H4 (cell line): ENCODE results near the gene KIAA1755. TPM values are rescaled to one million over a fixed set of nuclear protein-coding genes. Genes with fewer than 3 reads are reported as not detected.
A peak's percentile ranks its signal among the peaks of the same experiment; 100 is the strongest.

Source experiments
- DNase-seq: peaks from one replicate; pipeline ENCODE4 v3.0.0-alpha.2; 2015; ENCODE audit warnings: low spot score
- total RNA-seq: library from RNA; depleted of rRNA; stranded (reverse); fragments of >200 nt; shearing (Covaris generic); gene quantifications from 2 replicates; pipeline ENCODE4 v1.2.3, GENCODE V29; 2014

KIAA1755 gene
- total RNA-seq, 1 experiment from 2014 or later = not detected

DNA sequence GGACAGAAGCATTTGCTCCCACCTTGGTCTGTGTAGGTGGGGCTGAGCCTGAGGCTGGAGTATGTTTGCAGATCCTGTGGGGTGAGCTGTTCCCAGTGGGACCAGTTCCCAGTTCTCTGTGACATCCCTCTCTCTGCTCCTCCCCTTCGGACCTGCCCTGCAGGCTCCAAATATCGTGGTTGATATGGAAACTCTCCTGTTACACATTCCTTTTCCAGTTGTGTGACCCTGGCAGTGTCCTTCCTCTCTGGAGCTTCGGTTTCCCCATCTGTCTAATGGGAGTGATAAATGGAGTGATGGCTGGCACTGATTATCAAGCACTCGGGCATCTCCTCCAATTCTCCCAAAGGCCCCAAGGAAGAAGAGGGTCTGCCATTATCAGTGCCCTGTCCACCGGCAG, 79.8 kb downstream of the KIAA1755 start:
- no peak for DNase-seq

DNA sequence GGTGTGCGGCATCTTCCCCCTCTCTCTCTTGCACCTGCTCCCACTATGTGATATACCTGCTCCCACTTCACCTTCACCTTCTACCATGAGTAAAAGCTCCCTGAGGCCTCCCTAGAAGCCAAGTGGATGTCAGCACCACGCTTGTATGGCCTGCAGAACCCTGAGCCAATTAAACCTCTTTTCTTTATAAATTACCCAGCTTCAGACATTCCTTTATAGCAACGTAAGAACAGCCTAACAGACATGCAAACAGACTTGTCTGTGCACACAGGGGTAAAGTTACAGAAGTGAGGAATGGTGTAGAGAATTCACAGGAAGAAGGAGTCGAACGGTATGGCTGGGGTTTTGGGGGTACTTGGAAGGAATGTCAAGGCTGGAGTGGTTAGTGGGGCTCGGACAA, 80.7 kb downstream of the KIAA1755 start:
- no peak for DNase-seq

DNA sequence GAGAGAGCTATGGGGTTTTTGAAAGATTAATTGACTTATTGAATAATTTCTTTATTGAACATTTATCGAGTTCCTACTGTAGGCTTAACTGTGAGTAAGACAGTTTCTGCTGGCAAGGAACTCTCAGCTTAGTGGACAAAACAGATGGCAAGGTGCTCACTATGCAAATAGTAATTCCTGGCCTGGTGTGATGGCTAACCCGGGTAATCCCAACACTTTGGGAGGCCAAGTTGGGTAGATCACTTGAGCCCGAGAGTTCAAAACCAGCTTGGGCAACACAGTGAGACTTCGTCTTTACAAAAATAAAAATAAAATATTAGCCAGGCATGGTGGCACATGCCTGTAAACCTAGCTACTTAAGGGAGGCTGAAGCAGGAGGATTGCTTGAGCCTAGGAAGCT, 82.0 kb downstream of the KIAA1755 start:
- DNase-seq = no peak

DNA sequence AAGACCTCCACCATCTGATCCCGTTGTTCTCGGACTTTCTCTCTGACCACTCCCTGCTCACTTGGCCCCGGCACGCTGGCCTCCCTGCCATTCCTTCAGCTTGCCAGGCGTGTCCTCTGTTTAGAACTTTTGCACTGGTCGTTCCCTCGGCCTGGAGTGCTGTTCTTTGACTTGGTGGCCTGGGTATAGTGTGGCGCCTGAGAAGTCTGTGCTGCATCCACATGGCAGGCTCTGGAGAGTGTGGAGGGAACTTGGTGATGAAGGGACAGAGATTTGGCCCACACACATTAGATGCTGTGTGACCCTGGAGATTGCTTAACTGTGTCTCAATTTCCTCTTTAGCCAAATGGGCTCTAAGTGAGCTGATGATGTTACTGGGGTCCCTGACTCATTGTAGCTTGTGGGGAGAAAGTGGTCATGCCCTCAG, 82.5 kb downstream of the KIAA1755 start:
- no peak for DNase-seq

DNA sequence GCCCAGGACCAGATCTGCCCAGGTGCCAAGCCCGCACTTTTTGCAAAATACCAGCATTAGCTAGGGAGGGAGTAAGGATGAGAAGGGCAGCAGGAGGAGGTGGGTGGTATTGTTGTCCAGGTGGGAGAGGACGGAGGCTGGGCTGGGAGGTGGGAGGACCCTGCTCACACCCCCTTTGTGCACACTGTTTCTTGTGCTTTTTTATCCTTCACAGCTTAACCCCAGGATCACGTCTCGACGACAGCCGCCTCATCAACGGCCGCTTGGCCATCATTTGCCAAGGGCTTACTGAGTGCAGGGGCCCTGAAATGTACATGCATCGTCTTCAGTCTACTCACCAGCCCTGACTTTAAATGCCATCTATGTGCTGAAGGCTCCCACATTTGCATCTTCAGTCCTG, 83.3 kb downstream of the KIAA1755 start:
- DNase-seq = no peak

DNA sequence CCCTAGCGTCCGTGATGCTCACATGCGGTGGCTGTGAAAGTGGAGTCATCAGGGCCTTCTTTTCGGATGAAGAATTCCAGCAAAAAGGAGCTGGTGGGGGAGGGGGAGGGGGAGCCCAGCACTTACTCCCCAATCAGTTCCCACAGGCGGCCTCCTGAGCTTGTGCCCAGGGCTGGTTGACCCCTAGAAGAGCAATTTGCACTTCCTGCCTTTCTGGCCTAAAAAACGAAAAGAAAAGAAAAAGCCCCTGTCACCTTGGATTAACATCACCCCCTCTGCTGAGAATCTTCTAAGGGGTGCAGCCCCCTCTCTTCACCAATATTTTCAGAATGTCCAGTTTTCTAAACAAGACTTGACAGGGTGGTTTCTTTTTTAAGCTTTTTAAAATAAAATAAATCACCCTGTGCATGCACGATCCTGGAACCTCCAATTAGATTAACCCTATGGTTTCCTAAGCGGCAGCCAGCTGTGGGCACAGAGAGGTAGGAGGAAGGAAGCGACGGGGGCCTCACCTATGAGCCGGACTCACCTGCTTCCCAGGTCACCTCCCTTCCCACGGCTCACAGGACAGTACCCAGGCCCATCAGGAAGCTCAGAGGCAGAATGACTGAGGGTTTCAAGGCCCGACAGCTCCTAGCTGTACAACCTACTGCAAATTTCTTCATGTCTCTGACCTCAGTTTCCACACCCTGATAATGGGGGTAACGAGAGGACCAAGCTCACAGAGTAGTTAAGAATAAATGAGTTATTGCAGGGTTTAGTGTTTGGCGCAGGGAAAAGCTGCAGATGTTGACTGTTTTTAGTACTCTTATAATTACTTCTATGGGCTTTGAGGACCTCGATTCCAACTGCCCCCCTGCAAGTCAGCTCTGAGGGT, 85.0 kb downstream of the KIAA1755 start:
- no peak for DNase-seq

DNA sequence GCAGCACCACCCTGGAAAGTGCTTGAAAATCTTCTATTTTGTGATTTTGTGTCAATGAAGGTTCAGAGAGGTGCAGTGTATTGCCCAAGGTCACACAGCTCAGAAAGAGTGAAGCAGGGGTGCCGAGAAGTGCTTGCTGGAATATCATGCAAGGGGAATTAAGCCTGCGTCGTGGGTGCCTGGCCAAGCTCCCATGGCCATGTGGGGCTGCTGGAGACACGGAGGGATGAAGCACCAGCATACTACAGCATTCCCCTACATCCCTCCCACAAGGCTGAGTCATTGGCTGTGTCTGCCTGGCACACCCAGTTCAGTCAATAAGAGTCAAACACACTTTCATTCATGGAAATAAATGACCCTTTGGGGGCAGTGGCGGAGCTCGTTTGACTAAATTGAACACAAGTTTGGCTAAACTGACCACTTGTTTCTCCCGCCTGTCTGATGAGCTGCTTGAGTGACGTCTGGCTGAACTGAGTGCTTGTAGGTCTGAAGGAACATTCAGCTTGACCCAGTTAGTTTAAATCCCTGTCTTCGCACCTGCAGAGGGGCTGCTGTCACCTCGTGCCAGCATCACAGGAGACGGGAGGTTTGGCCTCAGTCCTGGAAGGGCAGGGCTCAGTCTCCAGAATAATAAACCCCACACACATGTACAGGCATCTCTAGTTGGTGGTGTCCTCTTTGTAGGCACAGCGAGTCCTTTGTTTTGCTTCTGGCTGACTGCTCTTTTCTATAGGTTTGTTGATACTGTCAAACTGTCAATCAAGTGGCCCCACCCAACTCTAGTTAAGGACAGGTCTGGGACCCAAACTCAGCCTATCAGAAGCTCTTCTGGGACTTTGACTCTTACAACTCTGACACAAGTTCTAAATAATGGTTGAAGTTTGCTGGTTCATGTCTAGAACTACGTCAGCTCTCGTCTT, 87.0 kb downstream of the KIAA1755 start:
- DNase-seq = peak; percentile 72

DNA sequence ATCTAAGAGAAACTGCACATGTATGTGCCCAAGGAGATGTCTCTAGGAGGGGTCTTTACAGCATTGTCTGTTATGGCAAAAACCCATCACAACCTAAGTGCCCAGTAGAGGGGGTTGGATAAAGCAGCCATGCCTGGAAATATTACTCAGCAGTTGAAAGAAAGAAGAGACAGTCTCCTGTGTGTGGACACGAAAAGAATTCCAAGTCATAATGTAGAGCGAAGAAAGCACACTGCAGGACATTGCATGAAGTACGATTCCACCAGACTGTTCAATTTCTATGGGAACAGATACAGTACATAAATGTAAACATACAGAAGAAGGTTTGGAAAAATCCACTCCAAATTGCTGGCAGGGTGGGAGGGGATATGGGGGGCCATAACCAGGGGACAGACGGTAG, 88.1 kb downstream of the KIAA1755 start:
- DNase-seq = no peak

DNA sequence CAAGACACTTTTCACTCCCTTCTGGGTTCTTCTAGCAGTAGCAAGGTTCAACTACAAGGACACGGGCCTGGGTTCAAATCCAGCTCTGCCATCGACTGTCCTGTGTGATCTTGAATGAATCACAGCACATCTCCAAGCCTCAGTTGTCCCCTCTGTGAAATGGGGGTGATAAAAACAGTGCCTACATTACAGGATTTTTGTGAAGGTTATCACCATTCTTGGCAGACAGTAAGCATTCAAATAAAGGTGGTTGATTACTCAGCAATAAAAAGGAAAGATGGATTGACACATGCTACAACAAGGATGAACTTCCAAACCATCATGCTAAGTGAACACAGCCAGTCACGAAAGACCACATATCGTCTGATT, 88.9 kb downstream of the KIAA1755 start:
- DNase-seq = no peak

DNA sequence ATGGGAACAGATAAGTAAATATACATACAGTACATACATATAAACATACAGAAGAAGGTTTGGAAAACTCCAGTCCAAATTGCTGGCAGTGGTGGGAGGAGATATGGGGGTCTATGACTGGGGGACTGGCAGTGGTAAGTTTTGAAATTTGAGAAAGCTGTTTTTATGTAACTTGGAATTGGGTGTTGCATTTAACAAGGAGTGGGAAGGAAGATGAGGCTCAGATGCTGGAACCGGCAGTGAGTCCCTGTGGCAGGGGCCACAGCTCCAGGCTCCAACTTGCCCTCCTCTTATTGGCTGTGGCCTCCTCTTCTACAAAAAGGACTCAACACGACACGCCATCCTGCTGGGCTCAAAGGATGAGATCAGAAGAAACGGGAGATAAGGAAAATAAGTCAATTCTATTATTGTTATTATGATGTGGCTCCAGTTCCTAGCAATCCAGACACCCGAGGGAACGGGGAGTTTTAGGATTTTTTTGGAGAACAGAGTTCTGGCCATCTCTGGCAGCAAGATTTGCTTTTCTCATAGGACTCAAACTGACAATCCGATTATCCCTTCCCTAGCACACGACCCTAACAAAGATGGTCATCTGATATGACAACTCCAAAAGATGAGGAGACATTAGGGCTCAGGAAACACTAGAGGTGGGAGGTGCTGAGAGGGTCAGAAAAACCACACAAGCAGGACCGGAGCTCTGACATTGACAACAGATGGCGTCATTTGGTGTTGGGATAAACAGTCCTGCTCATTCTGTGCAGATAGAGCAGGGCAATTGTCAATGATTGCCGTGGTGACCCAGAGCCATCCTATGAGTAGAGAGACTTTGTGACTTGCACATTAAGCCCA, 89.5 kb downstream of the KIAA1755 start:
- no peak for DNase-seq

DNA sequence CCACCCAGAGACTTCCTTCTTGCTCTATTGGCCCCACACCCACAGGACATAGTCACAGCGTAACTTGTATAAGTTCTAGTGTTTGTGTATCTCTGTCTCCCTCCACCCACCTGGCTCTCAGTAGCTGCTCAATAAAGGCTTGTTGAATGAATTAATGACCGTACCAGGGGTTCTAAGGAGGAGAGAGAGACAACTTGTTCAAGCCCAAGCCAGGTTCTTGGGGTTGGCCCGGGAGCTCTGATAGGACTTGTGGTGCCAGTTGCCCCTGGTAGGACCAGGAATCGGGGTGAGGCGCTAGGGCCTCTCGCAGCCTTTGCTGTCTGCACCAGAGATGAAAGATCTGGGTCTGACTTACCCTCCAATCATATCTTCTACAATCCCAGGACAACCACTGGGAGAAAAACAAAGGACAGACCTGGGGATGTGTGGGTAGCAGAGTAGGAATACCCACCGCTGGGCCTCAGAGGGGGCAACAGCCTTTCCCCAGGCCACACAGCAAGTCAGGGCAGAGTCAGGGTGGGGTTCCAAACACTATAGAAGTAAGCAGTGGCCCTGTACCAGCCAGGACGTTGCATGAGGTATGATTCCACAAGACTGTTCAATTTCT, 90.2 kb downstream of the KIAA1755 start:
- DNase-seq = no peak

DNA sequence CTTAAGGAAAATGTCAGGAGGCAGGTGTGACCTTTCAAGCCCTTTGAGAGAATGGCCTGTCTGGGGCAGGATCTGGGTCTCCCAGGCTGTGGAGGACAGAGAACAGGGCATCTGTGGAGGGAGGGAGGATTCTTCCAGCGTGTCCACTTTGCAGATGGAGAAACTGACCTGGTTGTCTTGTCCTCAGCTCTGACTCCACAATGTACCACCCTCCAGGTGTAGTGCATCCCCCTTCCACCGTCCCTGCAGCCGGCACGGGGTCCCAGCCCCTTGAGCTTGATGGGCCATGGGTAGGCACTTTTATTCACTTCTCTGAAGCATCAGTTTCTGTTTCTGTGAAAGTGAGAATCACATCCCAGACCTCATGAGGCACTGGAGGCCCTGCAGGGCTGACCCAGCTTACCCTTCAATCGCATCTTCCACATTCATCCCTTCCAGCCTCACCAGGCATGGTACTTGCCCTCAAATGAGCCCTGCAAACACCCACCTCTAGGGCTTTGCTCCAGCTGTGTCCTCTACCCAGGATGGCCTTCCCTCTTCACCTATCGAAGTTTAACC, 90.8 kb downstream of the KIAA1755 start:
- no peak for DNase-seq

DNA sequence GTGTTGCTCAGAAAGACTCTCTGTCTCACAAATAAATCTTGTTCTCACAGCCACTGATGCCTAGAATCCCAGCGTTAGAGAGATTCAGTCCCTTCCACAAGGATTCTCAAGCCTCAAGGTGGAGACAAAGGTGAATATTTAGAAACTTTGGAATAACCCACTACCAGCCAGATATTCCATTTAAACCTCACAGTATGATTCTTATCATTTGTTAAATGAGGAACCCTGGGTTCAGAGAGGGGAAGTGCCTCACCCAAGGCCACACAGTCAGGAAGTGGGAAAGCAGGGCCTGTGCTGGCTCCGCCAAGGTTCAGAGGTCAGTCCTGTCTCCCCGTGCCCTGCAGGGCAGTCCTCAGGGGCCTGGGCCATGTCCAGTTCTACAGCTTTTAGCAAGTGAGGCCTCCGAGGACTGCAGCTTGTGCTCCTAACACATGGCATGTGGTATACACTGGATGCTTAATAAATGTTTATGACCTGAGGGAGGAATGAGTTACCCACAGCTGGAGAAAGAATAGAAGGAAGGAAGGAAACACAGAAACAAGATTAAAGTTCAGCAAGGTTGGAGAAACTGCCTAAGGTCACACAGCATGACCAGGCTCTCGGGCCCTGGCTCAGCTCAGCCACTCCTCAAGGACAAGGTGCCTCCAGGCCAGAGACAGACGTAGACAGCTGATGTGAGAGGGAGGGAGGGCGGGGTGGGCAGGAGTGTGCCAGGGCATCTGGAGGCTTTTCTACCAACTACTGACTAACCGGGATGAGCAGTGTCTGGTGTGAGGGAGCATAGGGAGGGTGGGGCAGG, 91.5 kb downstream of the KIAA1755 start:
- no peak for DNase-seq

DNA sequence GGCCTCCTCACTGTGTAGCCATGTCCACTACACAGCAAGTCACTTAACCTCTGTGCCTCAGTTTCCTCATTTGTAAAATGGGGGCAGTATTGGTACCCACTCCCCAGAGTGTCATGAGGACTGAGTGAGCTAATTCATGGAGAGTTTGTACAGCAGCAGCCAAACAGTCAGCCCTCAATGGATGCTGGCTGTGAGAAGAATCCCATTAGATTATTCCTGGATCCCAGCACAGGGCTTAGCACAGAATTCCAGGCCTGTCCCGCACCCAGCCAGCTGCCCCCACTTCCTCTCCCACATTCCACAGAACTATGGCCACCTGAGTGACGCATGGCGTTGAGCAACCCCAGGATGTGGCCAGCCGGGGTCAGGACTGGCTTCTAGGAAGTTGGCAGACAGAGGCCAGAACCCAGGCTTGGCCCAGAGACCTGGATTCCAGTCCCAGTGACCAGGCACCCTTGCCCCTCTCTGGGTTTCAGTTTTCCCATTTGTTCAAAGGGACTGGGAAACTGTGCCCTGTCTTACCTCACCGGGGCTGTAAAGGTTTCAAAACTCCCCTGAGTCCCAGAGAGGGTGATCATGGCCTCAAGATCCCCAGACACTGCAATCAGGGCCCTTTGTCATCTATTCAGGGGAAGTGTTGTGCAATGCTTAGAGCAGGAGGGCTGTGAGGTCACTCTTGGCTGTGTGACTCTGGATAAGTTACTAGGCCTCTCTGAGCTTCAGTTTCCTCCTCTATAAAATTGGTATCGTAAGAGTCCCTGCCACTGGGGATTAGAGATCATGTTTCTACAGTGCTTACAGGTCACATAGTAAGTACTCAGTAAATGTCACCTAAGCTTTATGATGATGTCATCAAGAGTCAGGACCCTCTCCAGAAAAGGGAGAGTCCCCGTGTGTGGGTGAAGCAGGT, 92.4 kb downstream of the KIAA1755 start:
- DNase-seq = peak; percentile 89

DNA sequence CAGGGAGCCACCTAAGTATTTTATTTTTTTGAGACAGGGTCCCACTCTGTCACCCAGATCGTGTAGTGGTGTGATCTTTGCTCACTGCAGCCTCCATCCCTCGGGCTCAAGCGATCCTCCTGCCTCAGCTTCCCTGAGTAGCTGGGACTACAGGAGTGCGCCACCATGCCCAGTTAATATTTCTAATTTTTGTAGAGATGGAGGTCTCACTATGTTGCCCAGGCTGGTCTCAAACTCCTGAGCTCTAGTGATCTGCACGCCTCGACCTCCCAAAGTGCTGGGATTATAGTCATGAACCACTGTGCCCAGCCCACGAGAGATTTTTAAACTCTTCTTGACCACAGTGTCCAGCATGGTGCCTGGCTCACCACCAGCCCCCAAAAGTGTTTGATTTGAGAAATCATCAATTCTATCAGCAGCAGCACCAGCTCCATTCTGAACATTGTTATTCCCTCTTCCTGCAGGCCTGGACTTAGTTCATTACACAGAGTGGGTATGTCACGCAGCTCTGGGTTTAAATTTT, 93.1 kb downstream of the KIAA1755 start:
- DNase-seq = no peak

DNA sequence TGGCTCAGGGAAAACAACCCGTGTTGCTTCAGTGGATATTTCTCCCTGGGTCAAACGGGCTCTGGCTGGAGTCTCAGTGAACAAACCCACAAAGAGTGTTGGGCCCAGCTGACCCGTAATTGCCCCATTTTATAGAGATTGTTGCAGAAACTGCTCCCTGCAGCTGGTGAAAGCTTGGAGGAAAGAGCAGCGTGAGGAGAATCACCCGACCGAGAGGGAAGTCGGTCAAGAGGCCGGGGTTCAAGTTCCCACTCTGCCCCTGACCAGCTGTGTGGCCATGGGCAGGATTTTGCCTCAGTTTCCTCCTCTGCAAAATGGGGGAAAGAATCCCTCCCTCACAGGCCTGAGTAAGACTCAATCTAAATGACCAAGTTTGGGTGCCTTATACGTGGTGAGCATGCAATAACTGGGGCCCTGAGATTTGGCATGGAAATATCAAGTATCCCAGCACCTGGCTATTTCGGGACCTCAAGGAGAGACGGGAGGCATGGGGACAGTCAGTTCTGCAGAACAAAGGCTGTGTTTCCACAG, 93.8 kb downstream of the KIAA1755 start:
- DNase-seq = no peak

DNA sequence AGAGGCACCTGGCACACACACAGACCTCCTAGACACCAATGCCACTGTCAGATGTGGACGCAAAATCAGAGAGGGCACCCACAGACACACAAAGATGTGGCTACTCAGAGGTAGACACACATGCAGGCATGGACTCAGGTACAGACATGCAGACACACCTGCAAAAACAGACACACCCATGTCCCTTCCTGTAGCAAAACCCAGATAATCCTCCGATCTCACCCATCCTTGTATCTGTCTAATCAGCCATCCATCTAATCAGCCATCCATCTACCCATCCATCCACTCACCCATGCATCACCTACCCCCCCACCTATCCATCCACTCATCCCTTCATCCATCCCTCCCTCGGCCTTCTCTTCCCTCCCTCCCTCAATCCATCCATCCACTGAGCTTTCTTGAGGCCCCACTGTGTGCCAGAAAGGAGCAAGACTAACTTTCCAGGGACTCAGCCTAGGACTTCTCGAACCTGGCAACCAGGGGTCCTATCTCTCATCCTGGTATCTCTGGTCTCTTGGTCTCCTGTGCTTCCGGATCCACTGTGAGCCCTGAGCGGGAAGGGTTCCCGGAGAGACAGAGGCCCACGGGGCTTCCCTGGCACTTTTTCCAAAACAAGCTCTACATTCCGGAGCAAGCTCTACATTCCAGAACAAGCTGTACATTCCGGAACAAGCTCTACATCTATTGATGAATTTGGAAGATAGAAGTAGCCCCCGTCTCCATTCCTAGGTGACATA, 94.4 kb downstream of the KIAA1755 start:
- DNase-seq = no peak
